Measurements from ENCODE around the gene ANAPC4. TPM values are rescaled to one million over a fixed set of nuclear protein-coding genes. Genes with fewer than 3 reads are reported as not detected.

Gene ANAPC4
- total and polyA plus RNA-seq, 2 of the 8 experiments (the other 6 are each of a cell fraction or from before 2014, with no cell fraction given): 8.7 to 31.6 TPM

GRCh38 chr4:25368315-25368714 lies 8.7 kb upstream of the ANAPC4 start:
- H3K4me1 ChIP-seq (replicated peaks in 1 of 4; ENCODE audit: control insufficient read depth in 3 of 4, insufficient read depth in 4 of 4, low read length in 3 of 4): peaks cover 0 to 4% (median 1%) of the 10 kb centered on the region in 4 experiments; a peak in 2 of 7 replicates
- TF ChIP-seq SP4 (IDR thresholded peaks at IDR 0.05; ENCODE audit: low read length) (no peak), EGR1 (IDR thresholded peaks at IDR 0.05; ENCODE audit: borderline replicate concordance, low read depth, low read length) (no peak), MAFK (IDR thresholded peaks at IDR 0.05; ENCODE audit: low read depth, low read length) (no peak), NANOG (IDR thresholded peaks at IDR 0.05; ENCODE audit: insufficient read depth, low read depth, low read length, poor library complexity, severe bottlenecking) (no peak), TAF1 (IDR thresholded peaks at IDR 0.05; ENCODE audit: low read depth, low read length) (no peak), PHF8 (conservative IDR thresholded peaks at IDR 0.05; ENCODE audit: low read depth, low read length) (no peak), TCF12 (IDR thresholded peaks at IDR 0.05; ENCODE audit: low read depth, low read length) (no peak), CBX5 (IDR thresholded peaks at IDR 0.05; ENCODE audit: low read depth, low read length) (no peak), KDM5A (IDR thresholded peaks at IDR 0.05; ENCODE audit: low read length) (no peak), SRF (IDR thresholded peaks at IDR 0.05; ENCODE audit: low read depth, low read length) (no peak), TEAD4 (IDR thresholded peaks at IDR 0.05; ENCODE audit: low read depth, low read length) (no peak)
- H4K91ac ChIP-seq (replicated peaks; ENCODE audit: insufficient read length, low read length): no peak overlapping the region
- no peak overlapping the region for H3K18ac ChIP-seq (ENCODE audit: extremely low read depth, low read length)
- H3K79me2 ChIP-seq (ENCODE audit: control insufficient read depth in 1 of 2, insufficient read depth in 2 of 2, low read length in 2 of 2): no peaks in the 10 kb centered on the region
- H3K36me3 ChIP-seq (ENCODE audit: control insufficient read depth in 2 of 4, insufficient read depth in 4 of 4, low read length in 3 of 4): peaks cover 0 to 5% (median 1%) of the 10 kb centered on the region in 4 experiments; a peak in 3 of 8 replicates
- DNase-seq (ENCODE audit: low read depth in 1 of 2, low spot score in 2 of 2) (no peak), FAIRE-seq (no peak)
- POLR2A ChIA-PET (ENCODE audit: partially characterized antibody): interaction anchor here (1.1 to 1.2 kb wide), 2 partner anchors 10 to 56 kb away, joined by 3 to 4 read pairs; partner anchors contain the start of gene ZCCHC4
- no peaks in the 10 kb centered on the region for H3K9me3 ChIP-seq (ENCODE audit: insufficient read depth in 2 of 2, low read depth in 1 of 2, low read length in 1 of 2)
- H3K23ac ChIP-seq (ENCODE audit: insufficient read length): no peak overlapping the region
- no peak overlapping the region for H2AFZ ChIP-seq (ENCODE audit: low read length)
- no peak overlapping the region for H2BK5ac ChIP-seq (ENCODE audit: low read depth, low read length)
- H3K9ac ChIP-seq (replicated peaks in 1 of 4; ENCODE audit: extremely low read depth in 1 of 4, low read depth in 3 of 4, low read length in 3 of 4): no peak overlapping the region
- H2BK20ac ChIP-seq (ENCODE audit: low read length): no peak overlapping the region
- no peaks in the 10 kb centered on the region for H3K27me3 ChIP-seq (replicated peaks in 1 of 4; ENCODE audit: control insufficient read depth in 3 of 4, extremely low read depth in 1 of 4, insufficient read depth in 3 of 4, low read length in 3 of 4)
- no peak overlapping the region for H4K8ac ChIP-seq (ENCODE audit: extremely low read depth, insufficient read depth, low read length)
- no peak overlapping the region for H2BK120ac ChIP-seq (replicated peaks; ENCODE audit: low read depth, low read length)
- no peak overlapping the region for H2AK5ac ChIP-seq (ENCODE audit: low read depth, low read length)
- no peak overlapping the region for H3K4me2 ChIP-seq (ENCODE audit: insufficient read depth in 1 of 2, low read depth in 2 of 2, low read length in 2 of 2)
- 91% methylated on average over 6 of the region's 6 CpGs; no CpG with 5 or more reads in 1 of the 2 experiments for WGBS, 2 experiments (ENCODE audit: extremely low coverage in 1 of 2, insufficient coverage in 1 of 2, insufficient read length in 1 of 2, insufficient replicate concordance in 2 of 2, low coverage in 1 of 2, low lambda C conversion rate in 2 of 2, missing lambda C conversion rate in 1 of 2)
- no peak overlapping the region for H3K56ac ChIP-seq (replicated peaks; ENCODE audit: insufficient read length, low read depth, low read length)
- H4K20me1 ChIP-seq (replicated peaks in 1 of 2; ENCODE audit: control insufficient read depth in 1 of 2, insufficient read depth in 2 of 2, low read length in 2 of 2): no peaks in the 10 kb centered on the region
- H3K14ac ChIP-seq (ENCODE audit: insufficient read length): no peak overlapping the region
- H3K4me3 ChIP-seq (ENCODE audit: extremely low read depth in 1 of 4, insufficient read depth in 2 of 4, low read depth in 3 of 4, low read length in 4 of 4): no peak overlapping the region
- H3K4ac ChIP-seq (replicated peaks; ENCODE audit: insufficient read length, low read depth, low read length): no peak overlapping the region
- H3K27ac ChIP-seq (ENCODE audit: low read depth, low read length): no peak overlapping the region
- H4K5ac ChIP-seq (ENCODE audit: insufficient read length, low read depth, low read length): no peak overlapping the region
- no peaks in the 10 kb centered on the region for H3K79me1 ChIP-seq (ENCODE audit: low read depth, low read length)
- no peak overlapping the region for H2BK15ac ChIP-seq (ENCODE audit: low read length)
- H2BK12ac ChIP-seq (ENCODE audit: low read depth, low read length): no peak overlapping the region
- CTCF ChIA-PET (ENCODE audit: partially characterized antibody): interaction anchor here (0.7 to 5.3 kb wide), 25 partner anchors 8 to 388 kb away, joined by 3 to 47 read pairs (median 4); partner anchors contain the start of genes ANAPC4 and ZCCHC4
- no peaks in the 10 kb centered on the region for H3K23me2 ChIP-seq (ENCODE audit: low read depth, low read length)

Data from H1 (cell line).